Eye (tissue), 1 donor: ENCODE data around the gene SNRK.
"Not testable (repeated sequence)": the region's sequence is repeated elsewhere in the genome, so short reads cannot be mapped to it uniquely, and the experiment has no call there.

Experiments used
- DNase-seq: peaks from one replicate; pipeline ENCODE4 v3.0.0-alpha.2; 2015

Gene SNRK

GRCh38 chr3:43348852-43349574 lies 62.7 kb downstream of the SNRK start:
- DNase-seq, result no peak

- DNase-seq, result no peak
Observed at GRCh38 chr3:43349716-43350115, 63.4 kb downstream of the SNRK start.

GRCh38 chr3:43353393-43353792 lies 67.1 kb downstream of the SNRK start:
- DNase-seq, result no peak

GRCh38 chr3:43353923-43354670 lies 67.8 kb downstream of the SNRK start:
- DNase-seq, result no peak

- DNase-seq, result not testable (repeated sequence)
Observed at GRCh38 chr3:43356033-43356432, 69.7 kb downstream of the SNRK start.

GRCh38 chr3:43361077-43361476 lies 74.7 kb downstream of the SNRK start:
- no peak for DNase-seq

GRCh38 chr3:43362183-43362582 lies 75.8 kb downstream of the SNRK start:
- no peak for DNase-seq

GRCh38 chr3:43362961-43363360 lies 76.6 kb downstream of the SNRK start:
- no peak for DNase-seq

GRCh38 chr3:43363621-43364266 lies 77.4 kb downstream of the SNRK start:
- DNase-seq, result peak; percentile 30

GRCh38 chr3:43364494-43364893 lies 78.2 kb downstream of the SNRK start:
- no peak for DNase-seq

- no peak for DNase-seq
Observed at GRCh38 chr3:43364926-43365325, 78.6 kb downstream of the SNRK start.

- DNase-seq, result no peak
Observed at GRCh38 chr3:43365601-43366305, 79.4 kb downstream of the SNRK start.

GRCh38 chr3:43366481-43366880 lies 80.1 kb downstream of the SNRK start:
- no peak for DNase-seq

- no peak for DNase-seq
Observed at GRCh38 chr3:43366885-43367284, 80.5 kb downstream of the SNRK start.

GRCh38 chr3:43369404-43370292 lies 83.3 kb downstream of the SNRK start:
- DNase-seq, result no peak

- DNase-seq, result no peak
Observed at GRCh38 chr3:43370293-43370980, 84.1 kb downstream of the SNRK start.

- DNase-seq, result no peak
Observed at GRCh38 chr3:43371494-43371893, 85.2 kb downstream of the SNRK start.

- DNase-seq, result no peak
Observed at GRCh38 chr3:43372007-43372740, 85.8 kb downstream of the SNRK start.

GRCh38 chr3:43372809-43373559 lies 86.6 kb downstream of the SNRK start:
- DNase-seq, result peak; percentile 71

GRCh38 chr3:43373560-43373928 lies 87.2 kb downstream of the SNRK start:
- peak; percentile 18 for DNase-seq
